ENCODE measurements around the gene NFE2L1.
"Not testable (repeated sequence)": the region's sequence is repeated elsewhere in the genome, so short reads cannot be mapped to it uniquely, and the experiment has no call there.

Gene NFE2L1

GRCh38 chr17:48012151-48012520 lies 36.0 kb upstream of the NFE2L1 start:
- H3K4me3 ChIP-seq (ENCODE audit: low read depth, low read length) = peak overlapping the region; percentile 59
- peak; percentile 98 for DNase-seq
- peaks cover 40% of the 10 kb centered on the region for H3K4me1 ChIP-seq
- no peaks in the 10 kb centered on the region for H3K9me3 ChIP-seq
- TF ChIP-seq, protein P1, sequence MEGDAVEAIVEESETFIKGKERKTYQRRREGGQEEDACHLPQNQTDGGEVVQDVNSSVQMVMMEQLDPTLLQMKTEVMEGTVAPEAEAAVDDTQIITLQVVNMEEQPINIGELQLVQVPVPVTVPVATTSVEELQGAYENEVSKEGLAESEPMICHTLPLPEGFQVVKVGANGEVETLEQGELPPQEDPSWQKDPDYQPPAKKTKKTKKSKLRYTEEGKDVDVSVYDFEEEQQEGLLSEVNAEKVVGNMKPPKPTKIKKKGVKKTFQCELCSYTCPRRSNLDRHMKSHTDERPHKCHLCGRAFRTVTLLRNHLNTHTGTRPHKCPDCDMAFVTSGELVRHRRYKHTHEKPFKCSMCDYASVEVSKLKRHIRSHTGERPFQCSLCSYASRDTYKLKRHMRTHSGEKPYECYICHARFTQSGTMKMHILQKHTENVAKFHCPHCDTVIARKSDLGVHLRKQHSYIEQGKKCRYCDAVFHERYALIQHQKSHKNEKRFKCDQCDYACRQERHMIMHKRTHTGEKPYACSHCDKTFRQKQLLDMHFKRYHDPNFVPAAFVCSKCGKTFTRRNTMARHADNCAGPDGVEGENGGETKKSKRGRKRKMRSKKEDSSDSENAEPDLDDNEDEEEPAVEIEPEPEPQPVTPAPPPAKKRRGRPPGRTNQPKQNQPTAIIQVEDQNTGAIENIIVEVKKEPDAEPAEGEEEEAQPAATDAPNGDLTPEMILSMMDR (IDR thresholded peaks at IDR 0.05; ENCODE audit: low read depth, low read length) = no peak
- no peaks in the 10 kb centered on the region for H3K27me3 ChIP-seq
- H3K36me3 ChIP-seq = no peaks in the 10 kb centered on the region

GRCh38 chr17:48012654-48013053 lies 35.5 kb upstream of the NFE2L1 start:
- no peaks in the 10 kb centered on the region for H3K27me3 ChIP-seq
- DNase-seq = peak; percentile 47
- H3K4me1 ChIP-seq = peaks cover 42% of the 10 kb centered on the region
- TF ChIP-seq, protein P1 (IDR thresholded peaks at IDR 0.05; ENCODE audit: low read depth, low read length) = no peak
- no peaks in the 10 kb centered on the region for H3K36me3 ChIP-seq
- H3K9me3 ChIP-seq = no peaks in the 10 kb centered on the region
- peak overlapping the region; percentile 48 for H3K4me3 ChIP-seq (ENCODE audit: low read depth, low read length)

- Histone ChIP-seq H3K4me1 (peaks cover 53% of the 10 kb centered on the region), H3K4me3 (ENCODE audit: low read depth, low read length) (peak overlapping the region; percentile 48; the same call in 1 of the 2 replicates), H3K27me3 (no peaks in the 10 kb centered on the region), H3K36me3 (no peaks in the 10 kb centered on the region), H3K9me3 (no peaks in the 10 kb centered on the region)
- TF ChIP-seq, protein P1 (IDR thresholded peaks at IDR 0.05; ENCODE audit: low read depth, low read length) = no peak
- no peak for DNase-seq
These were observed 34.1 kb upstream of the NFE2L1 start for GRCh38 chr17:48013876-48014594.

DNA sequence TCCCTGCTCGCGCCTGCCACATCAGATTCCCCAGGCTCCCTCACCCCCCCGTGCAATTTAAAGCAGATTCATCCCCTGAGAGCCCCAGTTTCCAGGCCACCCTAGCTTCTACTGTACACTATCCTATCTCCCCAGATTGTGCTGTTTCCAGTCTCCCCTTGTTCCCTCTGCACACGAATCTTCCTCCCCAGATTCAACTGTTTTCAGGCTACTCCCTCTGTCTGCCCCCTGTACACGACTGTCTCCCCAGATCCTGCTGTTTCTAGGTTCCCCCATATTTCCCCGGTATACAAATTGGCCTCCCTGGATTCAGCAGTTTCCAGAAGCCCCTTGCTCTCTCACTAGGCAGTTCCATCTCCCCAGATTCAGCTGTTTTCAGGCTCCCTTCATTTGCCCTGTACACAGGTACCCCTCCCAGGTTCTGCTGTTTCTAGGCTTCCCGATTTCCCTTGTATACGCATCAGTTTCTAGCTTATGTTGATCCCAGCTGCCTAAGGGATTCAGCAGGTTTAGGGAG lies 33.5 kb upstream of the NFE2L1 start:
- 0 out of 2 replicates have a peak overlapping the region, but pooled peaks have one; percentile 21 for H3K4me3 ChIP-seq (ENCODE audit: low read depth, low read length)
- H3K9me3 ChIP-seq = no peaks in the 10 kb centered on the region
- peak; percentile 92 for DNase-seq
- no peaks in the 10 kb centered on the region for H3K36me3 ChIP-seq
- TF ChIP-seq, protein P1 (IDR thresholded peaks at IDR 0.05; ENCODE audit: low read depth, low read length) = no peak
- no peaks in the 10 kb centered on the region for H3K27me3 ChIP-seq
- H3K4me1 ChIP-seq = peaks cover 53% of the 10 kb centered on the region

GRCh38 chr17:48016112-48016511 lies 32.0 kb upstream of the NFE2L1 start:
- Histone ChIP-seq H3K4me3 (ENCODE audit: low read depth, low read length) (no peak overlapping the region), H3K9me3 (no peaks in the 10 kb centered on the region), H3K36me3 (no peaks in the 10 kb centered on the region), H3K27me3 (no peaks in the 10 kb centered on the region), H3K4me1 (peaks cover 53% of the 10 kb centered on the region)
- TF ChIP-seq, protein P1 (IDR thresholded peaks at IDR 0.05; ENCODE audit: low read depth, low read length) = no peak
- DNase-seq = peak; percentile 64

DNA sequence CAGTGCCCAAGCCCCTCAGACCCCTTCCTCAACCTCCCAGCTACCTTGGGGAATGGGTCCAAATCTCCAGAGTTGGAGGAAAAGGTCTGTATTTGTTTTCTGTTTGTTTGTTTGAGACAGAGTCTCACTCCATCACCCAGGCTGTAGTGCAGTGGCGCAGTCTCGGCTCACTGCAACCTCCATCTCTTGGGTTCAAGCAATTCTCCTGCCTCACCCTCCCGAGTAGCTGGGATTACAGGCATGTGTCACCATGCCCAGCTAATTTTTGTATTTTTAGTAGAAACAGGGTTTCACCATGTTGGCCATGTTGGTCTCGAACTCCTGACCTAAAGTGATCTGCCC lies 30.4 kb upstream of the NFE2L1 start:
- not testable (repeated sequence) for H3K4me3 ChIP-seq (ENCODE audit: low read depth, low read length); H3K27me3 ChIP-seq; H3K36me3 ChIP-seq; DNase-seq; H3K9me3 ChIP-seq
- H3K4me1 ChIP-seq = peaks cover 49% of the 10 kb centered on the region
